Measurements from ENCODE around the gene RCAN3. TPM values are rescaled to one million over a fixed set of nuclear protein-coding genes. Genes with fewer than 3 reads are reported as not detected.

RCAN3 gene
- total and polyA plus RNA-seq, 2 of the 13 experiments (the other 11 are each of a cell fraction or from before 2014, with no cell fraction given), result 12.2 to 13.3 TPM

GRCh38 chr1:24575905-24576587 is 73.4 kb downstream of the RCAN3 start:
- 38% methylated on average over 14 of the region's 14 CpGs for WGBS (ENCODE audit: low lambda C conversion rate)
- ATAC-seq, result peak; percentile 31; the same call in 2 of the 3 replicates
- ChIA-PET POLR2A (interaction anchor here (1.6 kb wide), 1 partner anchor 8 kb away, joined by 7 read pairs; no protein-coding TSS in a partner anchor), CTCF (ENCODE audit: low intra/inter-chr PET ratio, low total read pairs) (no interaction called here)
- H3K9ac ChIP-seq (ENCODE audit: insufficient read depth, low read depth, low read length), result no peak overlapping the region
- H3K4me1 ChIP-seq (ENCODE audit: insufficient read depth, low read length), result peaks cover 54% of the 10 kb centered on the region
- intact Hi-C loops (cut with micrococcal nuclease; ENCODE audit: unreplicated experiment) (no loop called here), in situ Hi-C loops (cut with HindIII; ENCODE audit: extremely low pct_ligation_motif_present, low pct_unique_long_range_greater_than_20kb) (no loop called here)
- H3K4me2 ChIP-seq (ENCODE audit: low read depth, low read length), result peak overlapping the region; percentile 53
- H3K36me3 ChIP-seq (replicated peaks in 1 of 2; ENCODE audit: control insufficient read depth in 1 of 2, insufficient read depth in 2 of 2, low read length in 2 of 2), result no peaks in the 10 kb centered on the region
- H3K4me3 ChIP-seq (replicated peaks in 1 of 3; ENCODE audit: insufficient read depth in 1 of 3, low read depth in 2 of 3, low read length in 3 of 3), result peak overlapping the region in 1 of 3 experiments; percentile 22; a peak in 1 of 6 replicates
- FAIRE-seq, result no peak
- no peaks in the 10 kb centered on the region for H3K9me3 ChIP-seq (ENCODE audit: low read length)
- H4K20me1 ChIP-seq (ENCODE audit: insufficient read depth, low read length), result no peaks in the 10 kb centered on the region
- no peak for DNase-seq (ENCODE audit: low spot score)
- no TSS peak for BruUV-seq (replicated peaks)
- no peak overlapping the region for H2AFZ ChIP-seq (ENCODE audit: low read length)
- H3K27ac ChIP-seq (ENCODE audit: extremely low read length, insufficient read depth, low read length), result no peak overlapping the region
- H3K27me3 ChIP-seq (ENCODE audit: control insufficient read depth in 1 of 2, insufficient read depth in 2 of 2, low read length in 2 of 2), result no peaks in the 10 kb centered on the region
- no peak for TF ChIP-seq HOXD1 (CRISPR knock-in tag; IDR thresholded peaks at IDR 0.05)
- no peak for TF ChIP-seq POLR2AphosphoS5 (IDR thresholded peaks at IDR 0.05; ENCODE audit: low read depth, low read length)
- TF ChIP-seq ZNF121 (CRISPR knock-in tag; IDR thresholded peaks at IDR 0.05), result no peak
- TF ChIP-seq HNRNPL (IDR thresholded peaks at IDR 0.05; ENCODE audit: low read depth, low read length), result peak; percentile 92
- no peak for TF ChIP-seq TBL1XR1 (IDR thresholded peaks at IDR 0.05; ENCODE audit: borderline replicate concordance, low read length, partially characterized antibody)
- TF ChIP-seq ZNF550 (CRISPR knock-in tag; IDR thresholded peaks at IDR 0.05; ENCODE audit: borderline replicate concordance), result 0 out of 2 replicates have a peak, but pooled peaks have one; percentile 16
- no peak for TF ChIP-seq JARID2 (CRISPR knock-in tag; IDR thresholded peaks at IDR 0.05; ENCODE audit: insufficient replicate concordance)
- TF ChIP-seq ZKSCAN8 (CRISPR knock-in tag; IDR thresholded peaks at IDR 0.05; ENCODE audit: borderline replicate concordance), result no peak
- TF ChIP-seq ZNF687 (CRISPR knock-in tag; IDR thresholded peaks at IDR 0.05), result peak; percentile 44; the same call in 1 of the 2 replicates
- no peaks in the 10 kb centered on the region for H3K79me2 ChIP-seq (ENCODE audit: insufficient read depth, low read length)

Data from HepG2 (cell line).